ENCODE measurements around the gene GCSAM.

DNA sequence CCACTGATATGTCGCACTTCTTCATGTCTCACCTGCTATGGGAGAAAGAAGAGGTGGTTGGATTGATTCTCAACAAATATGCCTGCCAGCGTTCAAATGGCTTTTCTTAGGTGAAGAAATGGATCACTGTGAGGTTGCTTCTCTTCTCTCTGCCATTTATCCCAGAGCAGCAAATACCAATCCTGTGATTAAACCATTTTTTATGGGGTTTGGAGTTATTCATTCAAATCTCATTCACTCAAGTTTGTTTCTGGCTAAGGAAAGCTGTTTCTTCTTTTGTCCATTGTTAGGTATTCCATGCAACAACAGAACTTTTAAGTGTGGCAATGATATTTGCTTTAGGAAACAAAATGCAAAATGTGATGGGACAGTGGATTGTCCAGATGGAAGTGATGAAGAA lies 59.0 kb downstream of the GCSAM start:
- TF ChIP-seq, protein P1, sequence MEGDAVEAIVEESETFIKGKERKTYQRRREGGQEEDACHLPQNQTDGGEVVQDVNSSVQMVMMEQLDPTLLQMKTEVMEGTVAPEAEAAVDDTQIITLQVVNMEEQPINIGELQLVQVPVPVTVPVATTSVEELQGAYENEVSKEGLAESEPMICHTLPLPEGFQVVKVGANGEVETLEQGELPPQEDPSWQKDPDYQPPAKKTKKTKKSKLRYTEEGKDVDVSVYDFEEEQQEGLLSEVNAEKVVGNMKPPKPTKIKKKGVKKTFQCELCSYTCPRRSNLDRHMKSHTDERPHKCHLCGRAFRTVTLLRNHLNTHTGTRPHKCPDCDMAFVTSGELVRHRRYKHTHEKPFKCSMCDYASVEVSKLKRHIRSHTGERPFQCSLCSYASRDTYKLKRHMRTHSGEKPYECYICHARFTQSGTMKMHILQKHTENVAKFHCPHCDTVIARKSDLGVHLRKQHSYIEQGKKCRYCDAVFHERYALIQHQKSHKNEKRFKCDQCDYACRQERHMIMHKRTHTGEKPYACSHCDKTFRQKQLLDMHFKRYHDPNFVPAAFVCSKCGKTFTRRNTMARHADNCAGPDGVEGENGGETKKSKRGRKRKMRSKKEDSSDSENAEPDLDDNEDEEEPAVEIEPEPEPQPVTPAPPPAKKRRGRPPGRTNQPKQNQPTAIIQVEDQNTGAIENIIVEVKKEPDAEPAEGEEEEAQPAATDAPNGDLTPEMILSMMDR (IDR thresholded peaks at IDR 0.05), result no peak
- TF ChIP-seq EP300 (IDR thresholded peaks at IDR 0.05) (no peak), POLR2A (IDR thresholded peaks at IDR 0.05) (no peak)

All from ovary (tissue), 3 donors.